Chondrocyte (in vitro differentiated cells): ENCODE results near the gene WAS. TPM values are rescaled to one million over a fixed set of nuclear protein-coding genes. Genes with fewer than 3 reads are reported as not detected.
"Not testable (repeated sequence)": the region's sequence is repeated elsewhere in the genome, so short reads cannot be mapped to it uniquely, and the experiment has no call there.

Experiments used
- DNase-seq: peaks from one replicate; pipeline ENCODE4 v3.0.0; 2021; ENCODE audit warnings: mixed read lengths, low spot score
- H3K27ac Mint-ChIP-seq: one replicate; pipeline ENCODE4 v1.8.0; 2021; ENCODE audit warnings: mild to moderate bottlenecking, moderate library complexity, mixed read lengths; ENCODE audit not compliant: unreplicated experiment
- H3K27me3 Mint-ChIP-seq: 2 replicates; pipeline ENCODE4 v1.8.0; 2021; ENCODE audit warnings: low read depth, mixed read lengths
- H3K36me3 Mint-ChIP-seq: 2 replicates; pipeline ENCODE4 v1.8.0; 2021; ENCODE audit warnings: low read depth, mixed read lengths
- H3K4me1 Mint-ChIP-seq: 2 replicates; pipeline ENCODE4 v1.8.0; 2021; ENCODE audit warnings: low read depth, mild to moderate bottlenecking, mixed read lengths
- H3K4me3 Mint-ChIP-seq: one replicate; pipeline ENCODE4 v1.8.0; 2021; ENCODE audit warnings: mild to moderate bottlenecking, moderate library complexity, mixed read lengths; ENCODE audit not compliant: unreplicated experiment
- H3K9me3 Mint-ChIP-seq: 2 replicates; pipeline ENCODE4 v1.8.0; 2021; ENCODE audit warnings: low read depth, mixed read lengths
- CTCF ChIP-seq: fragments of 200-600 bp; sonication (generic); IDR thresholded peaks from 2 replicates; pipeline ENCODE4 v1.5.0; 2021; ENCODE audit warnings: antibody characterized with exemption, mild to moderate bottlenecking, moderate library complexity
- total RNA-seq: library from RNA; stranded (reverse); gene quantifications from 3 replicates; pipeline ENCODE4 v1.2.1, GENCODE V29; 2021

Gene WAS
- total RNA-seq, 1 donor from 2014 or later, result 0.37 TPM

GRCh38 chrX:48677516-48677915 is 6.1 kb upstream of the WAS start:
- Mint-ChIP-seq H3K27ac (no peak overlapping the region), H3K4me3 (peak overlapping the region; percentile 81), H3K4me1 (peaks cover 12% of the 10 kb centered on the region), H3K9me3 (peaks cover 6% of the 10 kb centered on the region), H3K27me3 (no peaks in the 10 kb centered on the region), H3K36me3 (no peaks in the 10 kb centered on the region)
- TF ChIP-seq CTCF, result no peak
- peak; percentile 41 for DNase-seq

- not testable (repeated sequence) for DNase-seq, H3K9me3 Mint-ChIP-seq, H3K27me3 Mint-ChIP-seq, H3K36me3 Mint-ChIP-seq, H3K27ac Mint-ChIP-seq, H3K4me3 Mint-ChIP-seq
- H3K4me1 Mint-ChIP-seq, result peaks cover 12% of the 10 kb centered on the region
These were observed 3.1 kb upstream of the WAS start for GRCh38 chrX:48680467-48680866.

- H3K36me3 Mint-ChIP-seq, H3K27me3 Mint-ChIP-seq, H3K4me3 Mint-ChIP-seq, H3K4me1 Mint-ChIP-seq, H3K27ac Mint-ChIP-seq, H3K9me3 Mint-ChIP-seq: not testable (repeated sequence)
- DNase-seq, result peak; percentile 19
These were observed 2.7 kb upstream of the WAS start for GRCh38 chrX:48680925-48681324.

GRCh38 chrX:48681539-48682183 is 1.9 kb upstream of the WAS start:
- Mint-ChIP-seq H3K9me3 (peaks cover 10% of the 10 kb centered on the region), H3K27ac (no peak overlapping the region), H3K36me3 (no peaks in the 10 kb centered on the region), H3K4me3 (no peak overlapping the region), H3K27me3 (peaks cover 8% of the 10 kb centered on the region), H3K4me1 (peaks cover 9% of the 10 kb centered on the region)
- TF ChIP-seq CTCF, result no peak
- DNase-seq, result peak; percentile 38

- H3K27me3 Mint-ChIP-seq, result peaks cover 11% of the 10 kb centered on the region
- DNase-seq, result peak; percentile 13
- not testable (repeated sequence) for H3K36me3 Mint-ChIP-seq, H3K27ac Mint-ChIP-seq, H3K4me1 Mint-ChIP-seq, H3K4me3 Mint-ChIP-seq
- peaks cover 13% of the 10 kb centered on the region for H3K9me3 Mint-ChIP-seq
These were observed 804 bp upstream of the WAS start for GRCh38 chrX:48682795-48683194.

GRCh38 chrX:48684134-48684533 is 535 bp downstream of the WAS start:
- H3K4me3 Mint-ChIP-seq, result no peak overlapping the region
- peaks cover 13% of the 10 kb centered on the region for H3K9me3 Mint-ChIP-seq
- peak; percentile 68 for DNase-seq
- H3K27me3 Mint-ChIP-seq, result peaks cover 11% of the 10 kb centered on the region
- TF ChIP-seq CTCF, result no peak
- no peaks in the 10 kb centered on the region for H3K36me3 Mint-ChIP-seq
- H3K27ac Mint-ChIP-seq, result no peak overlapping the region
- H3K4me1 Mint-ChIP-seq, result no peaks in the 10 kb centered on the region

GRCh38 chrX:48685416-48685815 is 1.8 kb downstream of the WAS start:
- no peak overlapping the region for H3K27ac Mint-ChIP-seq
- no peaks in the 10 kb centered on the region for H3K36me3 Mint-ChIP-seq
- peaks cover 13% of the 10 kb centered on the region for H3K9me3 Mint-ChIP-seq
- no peak overlapping the region for H3K4me3 Mint-ChIP-seq
- peaks cover 11% of the 10 kb centered on the region for H3K27me3 Mint-ChIP-seq
- H3K4me1 Mint-ChIP-seq, result no peaks in the 10 kb centered on the region
- DNase-seq, result peak; percentile 80
- no peak for TF ChIP-seq CTCF
